K562 (cell line): ENCODE results near the gene CCDC90B. TPM values are rescaled to one million over a fixed set of nuclear protein-coding genes. Genes with fewer than 3 reads are reported as not detected.

Source experiments
- ATAC-seq: fragments of 200-7000 bp; cut with Tn5 transposase; 3 replicates; pipeline ENCODE4 v1.9.1; 2020; ENCODE audit warnings: moderate library complexity
- BruUV-seq: library from RNA; stranded (reverse); fragments of 400-500 nt; replicated peaks from 2 replicates; lab custom pipeline; 2021; lab: Mats Ljungman, UMichigan
- CTCF ChIA-PET: fragments of 300-600 bp; formaldehyde crosslinking; extraction: SDS; loops from one replicate; lab custom pipeline; 2021; ENCODE audit warnings: low intra/inter-chr PET ratio; lab: Yijun Ruan, JAX
- POLR2A ChIA-PET: fragments of 300-600, 350-650 bp; sonication (Branson Sonifier 250); formaldehyde crosslinking; extraction: SDS; loops from one replicate; lab custom pipeline; 2021; ENCODE audit warnings: antibody characterized with exemption, inconsistent platforms; lab: Yijun Ruan, JAX
- DNase-seq, 4 experiments: peaks; one replicate each; pipeline versions ENCODE4 v3.0.0 to v3.0.0-alpha.2; 2011 to 2018; ENCODE audit warnings: low spot score in 3 of 4, mixed read lengths in 3 of 4; ENCODE audit errors: extremely low read depth in 1 of 4
- FAIRE-seq: peaks from 2 replicates; lab custom pipeline; 2011; peaks lifted over from hg19 to GRCh38; lab: Jason Lieb, UNC
- H2AFZ ChIP-seq: 2 replicates; pipeline ENCODE4 v1.6.0; 2011; ENCODE audit warnings: low read depth, low read length, control low read depth, inconsistent platforms
- H3K27ac ChIP-seq: fragments of 200-600 bp; 3 replicates; pipeline ENCODE4 v1.8.0; 2011; ENCODE audit warnings: low read depth, mild to moderate bottlenecking, control low read depth, inconsistent platforms, low read length, moderate library complexity, mixed read lengths; ENCODE audit errors: extremely low read depth
- H3K27me3 ChIP-seq, 2 experiments: fragments of 300-600 bp in 1 of 2; 2 replicates in 1 of 2; 3 replicates in 1 of 2; pipeline versions ENCODE4 v1.6.0 to v1.8.0; 2011; ENCODE audit warnings: inconsistent platforms in 2 of 2, low read length in 2 of 2, mild to moderate bottlenecking in 1 of 2, mixed read lengths in 1 of 2, moderate library complexity in 1 of 2; ENCODE audit not compliant: control insufficient read depth in 2 of 2, insufficient read depth in 2 of 2
- H3K36me3 ChIP-seq: fragments of 300-600 bp; 3 replicates; pipeline ENCODE4 v1.8.0; 2011; ENCODE audit warnings: mild to moderate bottlenecking, low read length, inconsistent platforms; ENCODE audit not compliant: control insufficient read depth, insufficient read depth
- H3K4me1 ChIP-seq, 2 experiments: fragments of 200-600 bp in 1 of 2; replicated peaks in 1 of 2; 2 replicates in 1 of 2; 3 replicates in 1 of 2; pipeline versions ENCODE4 v1.5.1 to v1.8.0; 2011; ENCODE audit warnings: inconsistent platforms in 2 of 2, low read length in 2 of 2, mild to moderate bottlenecking in 1 of 2, mixed read lengths in 1 of 2, moderate library complexity in 1 of 2; ENCODE audit not compliant: control insufficient read depth in 2 of 2, insufficient read depth in 2 of 2
- H3K4me2 ChIP-seq: 2 replicates; pipeline ENCODE4 v1.6.1; 2011; ENCODE audit warnings: low read length, control low read depth, inconsistent platforms, mixed read lengths; ENCODE audit not compliant: insufficient read depth
- H3K4me3 ChIP-seq: fragments of 200-600 bp; sonication (generic), shearing (Covaris generic); 2 replicates; pipeline ENCODE4 v1.5.1; 2016; ENCODE audit warnings: control low read depth, inconsistent platforms
- H3K79me2 ChIP-seq: fragments of 200-600 bp; 3 replicates; pipeline ENCODE4 v1.8.0; 2011; ENCODE audit warnings: low read length, inconsistent platforms; ENCODE audit not compliant: control insufficient read depth, insufficient read depth
- H3K9ac ChIP-seq, 2 experiments: 2 replicates each; pipeline versions ENCODE4 v1.6.0 to v1.6.1; 2011; ENCODE audit warnings: low read depth in 2 of 2, low read length in 2 of 2, control low read depth in 1 of 2, inconsistent platforms in 1 of 2, mild to moderate bottlenecking in 1 of 2, mixed read lengths in 1 of 2; ENCODE audit not compliant: insufficient read depth in 1 of 2
- H3K9me1 ChIP-seq: one replicate; pipeline ENCODE4 v1.6.0; 2011; ENCODE audit warnings: inconsistent platforms, mild to moderate bottlenecking, low read length, moderate library complexity; ENCODE audit not compliant: control insufficient read depth, insufficient read depth
- H3K9me3 ChIP-seq: replicated peaks from 2 replicates; pipeline ENCODE4 v1.5.1; 2011; ENCODE audit warnings: low read depth, low read length, inconsistent platforms; ENCODE audit not compliant: control insufficient read depth, insufficient read depth
- H4K20me1 ChIP-seq: replicated peaks from 2 replicates; pipeline ENCODE4 v1.6.1; 2011; ENCODE audit warnings: low read length, inconsistent platforms, mixed read lengths; ENCODE audit not compliant: control insufficient read depth, insufficient read depth
- BMI1 ChIP-seq: fragments of 150-350 bp; IDR thresholded peaks from 2 replicates; pipeline ENCODE4 v1.6.1; 2014; ENCODE audit warnings: low read length
- IRF2 ChIP-seq: sonication (generic); formaldehyde crosslinking; IDR thresholded peaks from 2 replicates; pipeline ENCODE4 v1.8.1; 2022; ENCODE audit warnings: mild to moderate bottlenecking, missing genetic modification reagents
- KLF1 ChIP-seq: fragments of 450-650 bp; IDR thresholded peaks from 2 replicates; pipeline ENCODE4 v1.6.1; 2016; ENCODE audit warnings: missing genetic modification characterization, missing compliant biosample characterization
- MTA1 ChIP-seq: fragments of 450-650 bp; IDR thresholded peaks from 2 replicates; pipeline ENCODE4 v1.6.1; 2017; ENCODE audit warnings: borderline replicate concordance
- PHF8 ChIP-seq: fragments of 200-600 bp; sonication (generic); IDR thresholded peaks from 2 replicates; pipeline ENCODE4 v1.6.1; 2012; ENCODE audit warnings: mixed run types, mild to moderate bottlenecking, inconsistent platforms, low read length, moderate library complexity, borderline replicate concordance
- RBM15 ChIP-seq: fragments of 200-400 bp; formaldehyde crosslinking; IDR thresholded peaks from 2 replicates; pipeline ENCODE4 v1.6.1; 2018; ENCODE audit warnings: mild to moderate bottlenecking, low read length, moderate library complexity; ENCODE audit not compliant: insufficient read depth
- RUNX1 ChIP-seq: sonication (generic); IDR thresholded peaks from 2 replicates; pipeline ENCODE4 v1.6.1; 2016; ENCODE audit warnings: antibody characterized with exemption, low read depth
- SREBF2 ChIP-seq: sonication (generic); formaldehyde crosslinking; IDR thresholded peaks from 2 replicates; pipeline ENCODE4 v1.4.0; 2020; ENCODE audit warnings: mild to moderate bottlenecking, missing genetic modification reagents
- TRIM24 ChIP-seq, 2 experiments: fragments of 450-650 bp; IDR thresholded peaks; 2 replicates each; pipeline ENCODE4 v1.6.1; 2016
- ZNF436 ChIP-seq: fragments of 250-450, 450-650 bp; sonication (Bioruptor Pico); formaldehyde crosslinking; IDR thresholded peaks from 2 replicates; pipeline ENCODE4 v1.7.0; 2020; ENCODE audit warnings: mild to moderate bottlenecking
- ZNF57 ChIP-seq: fragments of 450-650 bp; formaldehyde crosslinking; IDR thresholded peaks from 2 replicates; pipeline ENCODE4 v1.4.0; 2020; ENCODE audit warnings: mild to moderate bottlenecking, moderate library complexity
- WGBS: fragments of 100-300 bp; shearing (Covaris generic); methylation state at CpG from one replicate; pipeline ENCODE4 v1.1.6; 2016; ENCODE audit warnings: low coverage, mixed read lengths; ENCODE audit not compliant: insufficient coverage; ENCODE audit errors: missing lambda C conversion rate; 5-methylcytosine and 5-hydroxymethylcytosine counted together
- in situ Hi-C: fragments of 300-500 bp; cut with MboI; formaldehyde crosslinking; loops from 4 replicates; pipeline ENCODE4 v1.15.0; 2018; ENCODE audit warnings: inconsistent platforms, mixed read lengths
- intact Hi-C: fragments of 100-400 bp; cut with micrococcal nuclease; formaldehyde crosslinking; loops from 2 replicates; pipeline ENCODE4 v1.14.2; 2022
- polyA plus RNA-seq, 8 experiments: library from polyadenylated mRNA; depleted of rRNA in 4 of 8; stranded (reverse) in 5 of 8; unstranded in 3 of 8; fragments of >200 nt; fragmentation: Nextera tagmentation in 2 of 8; fragmentation: Illumina TruSeq in 1 of 8; extraction: Ambion mirVana in 2 of 8; extraction: Trizol in 1 of 8; gene quantifications; 2 replicates each; pipeline versions ENCODE4 v1.2.1 to v1.2.3, GENCODE V29; 2011 to 2014; ENCODE audit warnings: inconsistent platforms in 1 of 8, missing spikeins in 1 of 8
- total RNA-seq, 7 experiments: library from RNA; depleted of rRNA in 6 of 7; stranded (reverse); fragments of >200 nt in 6 of 7; fragmentation: Illumina TruSeq in 2 of 7; extraction: Trizol in 2 of 7; gene quantifications; 2 replicates each; pipeline versions ENCODE4 v1.2.1 to v1.2.3, GENCODE V29; 2011 to 2021; ENCODE audit warnings: low replicate concordance in 1 of 7

CCDC90B gene
- total and polyA plus RNA-seq, 9 of the 15 experiments (the other 6 are each of a cell fraction or from before 2014, with no cell fraction given): 26.6 to 63.6 (median 51.8) TPM

DNA sequence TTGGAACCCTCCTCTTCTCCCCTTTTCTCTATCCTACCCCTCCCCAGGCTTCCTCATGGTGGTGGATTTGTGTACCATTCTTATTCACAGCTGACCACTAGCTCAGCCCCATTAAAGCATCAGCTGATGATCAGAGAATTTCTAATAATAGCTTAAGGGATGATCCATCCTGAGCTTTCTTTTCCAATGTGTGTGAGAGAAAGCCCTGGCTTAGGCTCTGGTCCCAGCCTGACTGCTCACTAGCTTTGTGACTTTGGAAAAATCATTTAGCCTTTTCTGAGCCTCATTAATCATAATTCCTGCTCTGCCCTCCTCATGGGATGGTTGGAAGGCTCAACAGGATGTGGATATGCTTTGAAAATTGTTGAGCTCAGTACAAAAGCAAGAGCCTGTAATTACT lies 26.3 kb upstream of the CCDC90B start:
- BruUV-seq: no TSS peak

DNA sequence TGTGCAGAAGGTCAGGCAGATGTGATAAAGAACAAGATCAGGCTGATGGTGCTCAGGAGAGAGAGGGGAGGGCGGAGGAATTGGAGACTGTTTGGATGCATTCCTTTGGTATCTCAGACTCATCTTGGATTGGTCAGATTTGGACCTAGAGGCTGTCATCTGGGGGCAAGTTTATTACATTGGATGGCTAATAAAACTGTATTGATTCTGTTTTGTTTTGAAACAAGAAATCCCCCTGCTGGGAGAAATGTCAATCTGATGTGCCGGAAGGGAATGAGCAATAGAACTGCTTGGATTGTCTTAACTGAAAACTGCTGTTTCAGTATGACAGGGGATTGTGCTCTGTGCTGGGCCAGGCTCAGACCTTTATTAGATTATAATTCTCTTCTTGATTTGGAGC lies 25.5 kb upstream of the CCDC90B start:
- TF ChIP-seq PHF8: no peak
- no peak for TF ChIP-seq RUNX1
- no peak for TF ChIP-seq ZNF436
- no peak for TF ChIP-seq BMI1
- 15% methylated on average over 2 of the region's 2 CpGs for WGBS
- intact Hi-C loops (no loop called here), in situ Hi-C loops (no loop called here)
- Histone ChIP-seq H3K9me3 (no peaks in the 10 kb centered on the region), H2AFZ (no peak overlapping the region), H3K4me3 (no peak overlapping the region), H3K79me2 (no peaks in the 10 kb centered on the region), H3K4me2 (no peak overlapping the region), H3K36me3 (no peaks in the 10 kb centered on the region), H3K27me3 (no peaks in the 10 kb centered on the region), H3K9ac (no peak overlapping the region), H4K20me1 (no peaks in the 10 kb centered on the region), H3K4me1 (no peaks in the 10 kb centered on the region), H3K27ac (no peak overlapping the region), H3K9me1 (no peaks in the 10 kb centered on the region)
- ChIA-PET CTCF (no interaction called here), POLR2A (no interaction called here)
- ATAC-seq: no peak
- no peak for DNase-seq
- BruUV-seq: no TSS peak
- no peak for FAIRE-seq

More for the DNA sequence above, 26.3 kb upstream of the CCDC90B start:
- in situ Hi-C loops: no loop called here
- Histone ChIP-seq H2AFZ (no peak overlapping the region), H3K4me3 (no peak overlapping the region), H3K27me3 (no peaks in the 10 kb centered on the region), H3K36me3 (no peaks in the 10 kb centered on the region), H3K9me1 (no peaks in the 10 kb centered on the region), H3K79me2 (no peaks in the 10 kb centered on the region), H3K9me3 (no peaks in the 10 kb centered on the region), H3K27ac (no peak overlapping the region), H3K4me2 (no peak overlapping the region), H3K4me1 (no peaks in the 10 kb centered on the region), H3K9ac (no peak overlapping the region), H4K20me1 (no peaks in the 10 kb centered on the region)
- TF ChIP-seq IRF2 (no peak), RBM15 (no peak), ZNF57 (CRISPR knock-in tag) (no peak), SREBF2 (CRISPR knock-in tag) (no peak), KLF1 (tag) (no peak), TRIM24 (IDR thresholded peaks at IDR 0.05) (no peak), MTA1 (no peak)
- FAIRE-seq: no peak
- intact Hi-C loops: no loop called here
- no peak for DNase-seq
- no peak for ATAC-seq
- CTCF ChIA-PET: no interaction called here
- POLR2A ChIA-PET: no interaction called here
